Measurements from ENCODE around the gene NR4A3.

The NR4A3 gene

GRCh38 chr9:99889120-99889519, 67.4 kb downstream of the NR4A3 start:
- DNase-seq, result peak; percentile 7

DNA sequence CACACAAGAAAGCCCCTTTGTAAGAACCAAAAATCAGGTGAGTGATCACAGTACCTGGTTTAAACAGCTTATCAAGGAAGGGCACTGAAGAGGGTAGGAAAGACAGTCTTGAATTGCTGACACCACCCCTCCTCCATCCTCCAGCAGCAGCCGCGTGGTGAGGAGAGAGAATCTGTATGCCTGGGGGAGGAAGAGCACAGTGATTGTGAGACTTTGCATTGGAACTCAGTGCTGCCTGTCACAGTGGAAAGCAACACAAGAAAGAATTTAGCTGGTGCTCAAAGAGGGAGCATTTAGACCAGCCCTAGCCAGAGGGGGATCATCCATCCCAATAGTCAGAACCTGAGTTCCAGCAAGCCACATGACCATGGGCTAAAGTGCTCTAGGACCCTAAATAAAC, 73.1 kb downstream of the NR4A3 start:
- no peak for DNase-seq

DNA sequence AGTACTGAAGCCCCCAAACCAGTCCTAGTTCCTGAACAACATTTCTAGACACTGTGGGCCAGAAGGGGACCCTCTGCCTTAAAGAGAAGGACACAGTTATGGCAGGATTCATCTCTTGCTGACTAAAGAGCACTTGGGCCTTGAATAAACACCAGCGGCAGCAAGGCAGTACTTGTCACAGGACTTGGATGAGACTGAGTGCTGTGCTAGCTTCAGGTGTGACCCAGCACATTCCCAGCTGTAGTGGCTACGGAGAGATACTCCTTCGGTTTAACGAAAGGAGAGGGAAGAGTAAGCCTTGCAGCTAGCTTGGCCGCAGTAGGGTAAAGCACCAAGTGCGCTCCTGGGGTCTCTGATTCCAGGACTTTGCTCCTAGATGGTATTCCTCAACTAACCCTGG, 73.8 kb downstream of the NR4A3 start:
- no peak for DNase-seq

- DNase-seq, result no peak
Measured at GRCh38 chr9:99896119-99896518, 74.4 kb downstream of the NR4A3 start.

DNA sequence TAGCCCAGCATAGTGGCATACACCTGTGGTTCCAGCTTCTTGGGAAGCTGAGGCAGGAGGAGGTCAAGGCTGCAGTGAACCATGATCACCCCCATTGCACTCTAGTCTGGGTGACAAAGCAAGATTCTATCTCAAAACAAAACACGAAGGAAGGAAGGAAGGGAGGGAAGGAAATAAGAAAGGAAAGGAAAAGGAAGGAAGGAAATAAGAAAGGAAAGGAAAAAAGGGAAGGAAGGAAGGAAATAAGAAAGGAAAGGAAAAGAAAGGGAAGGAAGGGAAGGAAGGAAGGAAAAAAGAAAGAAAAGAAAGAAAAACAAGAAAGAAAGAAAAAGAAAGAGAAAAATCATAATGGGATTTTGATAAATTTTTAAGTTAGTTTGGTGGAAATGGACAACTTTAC, 81.7 kb downstream of the NR4A3 start:
- no peak for DNase-seq

DNA sequence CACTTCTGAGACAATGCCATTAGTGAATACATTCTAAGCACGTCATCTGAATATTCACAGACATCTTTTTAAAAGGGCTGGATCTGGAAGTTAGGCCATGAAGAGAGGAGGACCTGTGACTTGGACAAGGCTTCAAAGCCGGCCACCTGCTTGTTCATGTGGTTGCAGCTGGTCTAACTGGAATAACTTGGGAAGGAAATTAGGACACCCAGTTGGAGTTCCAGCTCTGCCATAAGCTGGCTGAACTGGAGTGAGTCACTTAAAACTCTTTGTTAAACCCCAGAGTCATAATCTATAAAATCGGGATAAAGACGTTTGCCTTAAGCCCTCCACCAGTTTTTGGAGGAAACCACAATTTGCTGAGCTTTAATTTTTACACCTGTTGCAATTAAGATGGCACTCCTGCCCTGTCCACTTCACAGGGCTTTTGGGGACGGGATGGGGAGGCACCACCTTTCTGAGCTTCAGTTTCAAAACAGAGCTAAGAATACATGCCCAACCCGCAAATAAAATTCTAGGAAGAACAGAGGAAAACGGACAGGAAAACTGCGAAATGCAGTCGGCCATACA, 84.2 kb downstream of the NR4A3 start:
- no peak for DNase-seq

- DNase-seq, result peak; percentile 83
Measured at GRCh38 chr9:99906403-99907207, 84.9 kb downstream of the NR4A3 start, which contains the start of gene STX17. Gene STX17 (plus strand): TSS chr9:99906654. CDS start chr9:99915240, 8,586 bp downstream.

GRCh38 chr9:99907208-99907532, 85.5 kb downstream of the NR4A3 start:
- DNase-seq, result no peak

DNA sequence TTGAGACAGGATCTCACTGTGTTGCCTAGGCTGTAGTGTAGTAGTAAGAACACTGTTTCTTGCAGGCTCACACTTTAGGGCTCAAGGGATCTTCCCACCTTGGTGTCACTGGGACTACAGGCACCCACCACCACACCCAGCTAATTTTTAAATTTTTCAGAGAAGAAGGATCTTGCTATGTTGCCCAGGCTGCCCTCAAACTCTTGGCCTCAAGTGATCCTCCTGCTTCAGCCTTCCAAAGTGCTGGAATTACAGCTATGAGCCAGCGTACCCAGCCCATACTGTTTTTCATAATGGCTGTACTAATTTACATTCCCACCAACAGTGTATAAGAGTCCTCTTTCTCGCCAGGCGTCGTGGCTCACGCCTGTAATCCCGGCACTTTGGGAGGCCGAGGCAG, 89.9 kb downstream of the NR4A3 start:
- no peak for DNase-seq

Measured in CD4-positive, alpha-beta T cell treated with Interleukin-6 for 4 hours (primary cell).